Measurements from ENCODE around the gene CANX.

Gene CANX

GRCh38 chr5:179778591-179778990 is 79.8 kb downstream of the CANX start:
- DNase-seq: no peak

DNA sequence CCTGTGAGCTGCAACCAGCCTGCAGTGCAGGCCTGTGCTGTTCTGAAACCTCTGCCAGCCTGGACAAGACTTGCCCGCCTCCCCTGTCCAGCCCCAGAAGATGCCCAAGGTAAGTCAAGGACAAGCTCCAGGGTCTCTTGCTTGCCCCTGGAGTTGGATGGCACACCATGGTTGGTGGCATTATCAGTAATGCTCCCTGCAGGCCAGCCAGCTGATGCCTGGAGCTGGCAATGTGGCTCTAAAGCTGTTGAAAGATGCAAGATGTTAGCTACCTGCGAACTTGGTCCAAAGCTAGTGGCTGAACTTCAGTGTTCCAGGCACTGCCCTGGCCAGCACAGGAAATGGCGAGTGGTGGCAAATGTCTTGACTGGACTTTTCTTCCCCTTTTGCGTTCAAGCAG is 81.1 kb downstream of the CANX start:
- DNase-seq: no peak

GRCh38 chr5:179780362-179780761 is 81.6 kb downstream of the CANX start:
- DNase-seq: no peak

Data from DMS153 (cell line).